T-helper 2 cell (primary cell): ENCODE data around the gene GALNT6.

Source experiments
- DNase-seq, 5 experiments: peaks; one replicate each; pipeline versions ENCODE4 v3.0.0 to v3.0.0-alpha.2; 2012 to 2022
- total RNA-seq, 2 donors: gene quantifications; one replicate each; lab custom pipeline; 2026; lab: John Stamatoyannopoulos, UW

Gene GALNT6
- 21.5 to 24.1 reads per million in 2 donors for total RNA-seq

GRCh38 chr12:51391283-51392123 lies at the start of gene GALNT6:
TSS of gene GALNT6 (minus strand) at chr12:51391406. CDS start at chr12:51379781, 11,625 bp downstream.
- DNase-seq = peak; percentile 57 to 74 (median 65)

- DNase-seq = no peak
Observed at GRCh38 chr12:51439330-51439729, 48.1 kb upstream of the GALNT6 start.

- no peak for DNase-seq
Observed at GRCh38 chr12:51437431-51437830, 46.2 kb upstream of the GALNT6 start.

- DNase-seq = no peak
Observed at GRCh38 chr12:51434305-51434704, 43.1 kb upstream of the GALNT6 start.

- DNase-seq = no peak
Observed at GRCh38 chr12:51432921-51433320, 41.7 kb upstream of the GALNT6 start.

GRCh38 chr12:51430196-51430895 lies 39.1 kb upstream of the GALNT6 start:
- DNase-seq = no peak

- DNase-seq = no peak
Observed at GRCh38 chr12:51429700-51430099, 38.5 kb upstream of the GALNT6 start.

GRCh38 chr12:51428256-51428655 lies 37.0 kb upstream of the GALNT6 start:
- no peak for DNase-seq

GRCh38 chr12:51424662-51425539 lies 33.7 kb upstream of the GALNT6 start, which contains the start of gene SLC4A8:
TSS of gene SLC4A8 (plus strand) at chr12:51424831. CDS start at chr12:51424988, 157 bp downstream.
- DNase-seq = peak; percentile 48 to 85 (median 65)

GRCh38 chr12:51424094-51424661 lies 33.0 kb upstream of the GALNT6 start:
- peak in 1 of 5 experiments; percentile 11 for DNase-seq

- peak in 3 of 5 experiments; percentile 6 to 59 (median 9) for DNase-seq
Observed at GRCh38 chr12:51421266-51421884, 30.2 kb upstream of the GALNT6 start.

GRCh38 chr12:51419425-51420193 lies 28.4 kb upstream of the GALNT6 start:
- DNase-seq = no peak

GRCh38 chr12:51417826-51418225 lies 26.6 kb upstream of the GALNT6 start:
- no peak for DNase-seq

GRCh38 chr12:51415931-51416330 lies 24.7 kb upstream of the GALNT6 start:
- no peak for DNase-seq

- no peak for DNase-seq
Observed at GRCh38 chr12:51413791-51414190, 22.6 kb upstream of the GALNT6 start.

- DNase-seq = no peak
Observed at GRCh38 chr12:51413149-51413548, 21.9 kb upstream of the GALNT6 start.

- no peak for DNase-seq
Observed at GRCh38 chr12:51409846-51410245, 18.6 kb upstream of the GALNT6 start.

- no peak for DNase-seq
Observed at GRCh38 chr12:51407604-51408003, 16.4 kb upstream of the GALNT6 start.

- no peak for DNase-seq
Observed at GRCh38 chr12:51406859-51407258, 15.7 kb upstream of the GALNT6 start.

GRCh38 chr12:51406290-51406689 lies 15.1 kb upstream of the GALNT6 start:
- no peak for DNase-seq

GRCh38 chr12:51405801-51406207 lies 14.6 kb upstream of the GALNT6 start:
- no peak for DNase-seq
